ENCODE data around the gene EMILIN2. TPM values are rescaled to one million over a fixed set of nuclear protein-coding genes. Genes with fewer than 3 reads are reported as not detected.

The EMILIN2 gene
- total RNA-seq, 2 experiments from 2014 or later: 0.15 to 1.4 TPM

DNA sequence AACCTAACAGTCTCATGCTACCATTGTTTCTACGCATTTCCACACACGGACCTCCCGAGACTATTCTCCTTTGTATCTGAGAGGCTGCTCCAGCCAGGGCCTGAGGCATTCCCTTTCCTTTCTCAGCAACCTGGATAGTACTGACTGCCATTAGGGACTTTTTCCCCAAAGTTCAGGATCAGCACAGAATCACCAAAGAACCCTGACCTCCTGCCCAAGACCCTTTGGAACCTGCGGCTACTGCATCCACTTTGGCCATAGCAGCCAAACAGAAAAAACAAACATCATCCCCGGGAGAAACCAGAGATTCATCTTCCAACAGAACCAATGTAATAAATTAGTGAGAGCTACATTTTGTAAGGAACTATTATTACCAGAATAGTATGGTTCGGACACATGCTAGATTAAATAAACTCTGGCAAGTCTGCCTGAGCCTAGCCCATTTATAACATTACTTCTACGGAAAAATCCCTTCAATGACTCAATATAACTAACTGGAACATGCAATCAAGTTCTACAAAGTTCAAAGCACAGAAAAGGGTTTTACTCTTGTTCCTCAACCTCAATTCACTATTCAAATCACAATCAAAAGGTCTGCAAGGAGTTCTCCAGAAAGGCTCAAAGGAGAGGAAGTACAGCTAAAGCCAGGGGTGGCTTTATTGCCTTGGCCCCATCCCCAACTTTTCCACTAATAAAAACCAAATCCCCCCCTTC is 114.3 kb downstream of the EMILIN2 start:
- Histone ChIP-seq H3K4me2 (ENCODE audit: low read length) (peak overlapping the region; percentile 81), H3K79me2 (ENCODE audit: insufficient read depth, low read depth, low read length) (peaks cover 37% of the 10 kb centered on the region; the same call in 1 of the 2 replicates), H3K9me2 (ENCODE audit: insufficient read depth, low read length) (no peaks in the 10 kb centered on the region), H3K4me3 (ENCODE audit: low read depth, low read length, poor library complexity, severe bottlenecking) (peak overlapping the region; percentile 62), H3K36me3 (ENCODE audit: insufficient read depth, low read length) (peaks cover 15% of the 10 kb centered on the region), H2AFZ (ENCODE audit: low read length) (peak overlapping the region; percentile 44; the same call in 1 of the 2 replicates), H3K4me1 (ENCODE audit: insufficient read depth, low read length, poor library complexity, severe bottlenecking) (peaks cover 75% of the 10 kb centered on the region), H4K20me1 (ENCODE audit: insufficient read depth, low read length) (no peaks in the 10 kb centered on the region), H3K27ac (ENCODE audit: low read depth, low read length, poor library complexity, severe bottlenecking) (peak overlapping the region; percentile 93), H3K9me3 (ENCODE audit: low read length) (no peaks in the 10 kb centered on the region)
- ChIA-PET POLR2A (interaction anchor here (0.6 to 10.1 kb wide), 10 partner anchors 9 to 488 kb away, joined by 3 to 158 read pairs (median 3); no protein-coding TSS in a partner anchor), CTCF (ENCODE audit: unreplicated experiment) (interaction anchor here (1.0 to 1.4 kb wide), 3 partner anchors 18 to 24 kb away, joined by 3 read pairs; no protein-coding TSS in a partner anchor)
- intact Hi-C loops (cut with micrococcal nuclease; ENCODE audit: unreplicated experiment): loop anchor here (1.0 kb wide), 1 partner anchor 44 kb away; no protein-coding TSS in a partner anchor
- BruUV-seq (replicated peaks): no TSS peak
- TF ChIP-seq EZH2phosphoT487 (IDR thresholded peaks at IDR 0.05; ENCODE audit: borderline replicate concordance, low read depth, low read length): no peak
- TF ChIP-seq, protein P1, sequence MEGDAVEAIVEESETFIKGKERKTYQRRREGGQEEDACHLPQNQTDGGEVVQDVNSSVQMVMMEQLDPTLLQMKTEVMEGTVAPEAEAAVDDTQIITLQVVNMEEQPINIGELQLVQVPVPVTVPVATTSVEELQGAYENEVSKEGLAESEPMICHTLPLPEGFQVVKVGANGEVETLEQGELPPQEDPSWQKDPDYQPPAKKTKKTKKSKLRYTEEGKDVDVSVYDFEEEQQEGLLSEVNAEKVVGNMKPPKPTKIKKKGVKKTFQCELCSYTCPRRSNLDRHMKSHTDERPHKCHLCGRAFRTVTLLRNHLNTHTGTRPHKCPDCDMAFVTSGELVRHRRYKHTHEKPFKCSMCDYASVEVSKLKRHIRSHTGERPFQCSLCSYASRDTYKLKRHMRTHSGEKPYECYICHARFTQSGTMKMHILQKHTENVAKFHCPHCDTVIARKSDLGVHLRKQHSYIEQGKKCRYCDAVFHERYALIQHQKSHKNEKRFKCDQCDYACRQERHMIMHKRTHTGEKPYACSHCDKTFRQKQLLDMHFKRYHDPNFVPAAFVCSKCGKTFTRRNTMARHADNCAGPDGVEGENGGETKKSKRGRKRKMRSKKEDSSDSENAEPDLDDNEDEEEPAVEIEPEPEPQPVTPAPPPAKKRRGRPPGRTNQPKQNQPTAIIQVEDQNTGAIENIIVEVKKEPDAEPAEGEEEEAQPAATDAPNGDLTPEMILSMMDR (conservative IDR thresholded peaks at IDR 0.05; ENCODE audit: low read length): no peak
- DNase-seq (ENCODE audit: low spot score): peak; percentile 34

DNA sequence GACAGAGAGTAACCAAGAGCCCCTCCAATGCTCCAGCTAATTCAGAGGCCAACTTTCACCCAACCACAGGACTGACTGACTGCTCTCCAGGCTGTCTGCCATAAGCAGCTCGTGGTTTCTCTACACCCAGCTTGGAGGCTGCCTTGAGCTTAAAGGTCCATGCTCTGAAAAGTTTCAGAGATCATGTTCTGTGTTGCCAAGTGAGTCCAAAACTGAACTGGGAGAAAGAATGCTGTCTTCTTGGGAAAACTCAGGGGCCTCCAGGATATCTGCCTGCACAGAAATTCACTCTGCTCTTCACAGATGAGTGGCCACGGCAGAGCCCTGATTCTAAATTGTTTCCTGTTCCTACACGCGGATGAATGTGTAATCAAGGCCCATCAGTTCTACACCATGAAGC is 115.0 kb downstream of the EMILIN2 start:
- no peaks in the 10 kb centered on the region for H4K20me1 ChIP-seq (ENCODE audit: insufficient read depth, low read length)

More for the DNA sequence above, 115.0 kb downstream of the EMILIN2 start:
- TF ChIP-seq, protein P1 (conservative IDR thresholded peaks at IDR 0.05; ENCODE audit: low read length): no peak
- no peak for TF ChIP-seq EZH2phosphoT487 (IDR thresholded peaks at IDR 0.05; ENCODE audit: borderline replicate concordance, low read depth, low read length)
- peak overlapping the region; percentile 93 for H3K27ac ChIP-seq (ENCODE audit: low read depth, low read length, poor library complexity, severe bottlenecking)
- DNase-seq (ENCODE audit: low spot score): peak; percentile 69
- H3K9me2 ChIP-seq (ENCODE audit: insufficient read depth, low read length): no peaks in the 10 kb centered on the region
- ChIA-PET POLR2A (interaction anchor here (0.6 to 10.1 kb wide), 12 partner anchors 9 to 288 kb away, joined by 3 to 158 read pairs (median 4); no protein-coding TSS in a partner anchor), CTCF (ENCODE audit: unreplicated experiment) (interaction anchor here (1.0 kb wide), 1 partner anchor 24 kb away, joined by 3 read pairs; no protein-coding TSS in a partner anchor)
- peak overlapping the region; percentile 81 for H3K4me2 ChIP-seq (ENCODE audit: low read length)
- no peaks in the 10 kb centered on the region for H3K9me3 ChIP-seq (ENCODE audit: low read length)
- peak overlapping the region; percentile 62 for H3K4me3 ChIP-seq (ENCODE audit: low read depth, low read length, poor library complexity, severe bottlenecking)
- H2AFZ ChIP-seq (ENCODE audit: low read length): peak overlapping the region; percentile 44
- H3K36me3 ChIP-seq (ENCODE audit: insufficient read depth, low read length): peaks cover 8% of the 10 kb centered on the region
- intact Hi-C loops (cut with micrococcal nuclease; ENCODE audit: unreplicated experiment): no loop called here
- H3K79me2 ChIP-seq (ENCODE audit: insufficient read depth, low read depth, low read length): peaks cover 37% of the 10 kb centered on the region; the same call in 1 of the 2 replicates
- H3K4me1 ChIP-seq (ENCODE audit: insufficient read depth, low read length, poor library complexity, severe bottlenecking): peaks cover 69% of the 10 kb centered on the region
- BruUV-seq (replicated peaks): no TSS peak
